GM12878 (cell line): ENCODE measurements around the gene VSX1. TPM values are rescaled to one million over a fixed set of nuclear protein-coding genes. Genes with fewer than 3 reads are reported as not detected.

Experiments
- ATAC-seq: fragments of 200-7000 bp; cut with Tn5 transposase; 3 replicates; pipeline ENCODE4 v1.9.1; 2020; ENCODE audit warnings: mild to moderate bottlenecking, moderate library complexity
- BruUV-seq: library from RNA; stranded (reverse); fragments of 400-500 nt; replicated peaks from 2 replicates; lab custom pipeline; 2021; lab: Mats Ljungman, UMichigan
- CTCF ChIA-PET: fragments of 300-600 bp; sonication (Branson Sonifier 250); formaldehyde crosslinking; extraction: SDS; loops from one replicate; lab custom pipeline; 2021; ENCODE audit warnings: inconsistent platforms; lab: Yijun Ruan, JAX
- POLR2A ChIA-PET: fragments of 350-600 bp; formaldehyde crosslinking; extraction: SDS; loops from one replicate; lab custom pipeline; 2021; ENCODE audit warnings: inconsistent platforms; lab: Charles Lee
- RAD21 ChIA-PET: fragments of 300-600 bp; sonication (Branson Sonifier 250); formaldehyde crosslinking; loops from one replicate; lab custom pipeline; 2023; ENCODE audit warnings: antibody characterized with exemption; ENCODE audit not compliant: unreplicated experiment; lab: Charles Lee
- SMC1A ChIA-PET: fragments of 300-600 bp; sonication (Branson Sonifier 250); formaldehyde crosslinking; loops from one replicate; lab custom pipeline; 2023; ENCODE audit not compliant: unreplicated experiment, uncharacterized antibody; lab: Charles Lee
- DNase-seq: peaks from one replicate; pipeline ENCODE4 v3.0.0-alpha.2; 2011; ENCODE audit warnings: low read depth, low spot score
- FAIRE-seq: peaks from 3 replicates; lab custom pipeline; 2011; peaks lifted over from hg19 to GRCh38; lab: Jason Lieb, UNC
- H2AFZ ChIP-seq: 2 replicates; pipeline ENCODE4 v1.6.0; 2011; ENCODE audit warnings: low read depth, low read length, control low read depth; ENCODE audit not compliant: control insufficient read depth
- H3K27ac ChIP-seq: 2 replicates; pipeline ENCODE4 v1.5.1; 2011; ENCODE audit warnings: control low read depth; ENCODE audit not compliant: control insufficient read depth, insufficient read depth
- H3K27me3 ChIP-seq, 2 experiments: replicated peaks in 1 of 2; 2 replicates each; pipeline versions ENCODE4 v1.6.0 to v1.6.1; 2011; ENCODE audit warnings: low read length in 1 of 2; ENCODE audit not compliant: control insufficient read depth in 2 of 2, insufficient read depth in 2 of 2
- H3K36me3 ChIP-seq, 2 experiments: 2 replicates each; pipeline ENCODE4 v1.5.1; 2011; ENCODE audit warnings: low read length in 1 of 2; ENCODE audit not compliant: control insufficient read depth in 2 of 2, insufficient read depth in 2 of 2
- H3K4me1 ChIP-seq: 2 replicates; pipeline ENCODE4 v1.6.1; 2011; ENCODE audit warnings: mild to moderate bottlenecking, low read length, moderate library complexity, mixed read lengths; ENCODE audit not compliant: control insufficient read depth, insufficient read depth
- H3K4me2 ChIP-seq: 2 replicates; pipeline ENCODE4 v1.6.0; 2011; ENCODE audit warnings: control low read depth; ENCODE audit not compliant: control insufficient read depth, insufficient read depth
- H3K4me3 ChIP-seq: fragments of 200-600 bp; sonication (generic); 2 replicates; pipeline ENCODE4 v1.5.1; 2016
- H3K79me2 ChIP-seq: 2 replicates; pipeline ENCODE4 v1.6.0; 2011; ENCODE audit warnings: low read length; ENCODE audit not compliant: control insufficient read depth, insufficient read depth
- H3K9ac ChIP-seq: 2 replicates; pipeline ENCODE4 v1.8.0; 2011; ENCODE audit warnings: low read length, control low read depth, mixed read lengths; ENCODE audit not compliant: control insufficient read depth, insufficient read depth
- H3K9me3 ChIP-seq: replicated peaks from 3 replicates; pipeline ENCODE4 v1.5.1; 2011; ENCODE audit warnings: mild to moderate bottlenecking, low read length; ENCODE audit not compliant: control insufficient read depth, insufficient read depth
- H4K20me1 ChIP-seq: 2 replicates; pipeline ENCODE4 v1.6.0; 2011; ENCODE audit not compliant: control insufficient read depth, insufficient read depth
- NFIC ChIP-seq: IDR thresholded peaks from 2 replicates; pipeline ENCODE4 v1.6.1; 2012; ENCODE audit warnings: low read depth, mild to moderate bottlenecking, inconsistent platforms, low read length, moderate library complexity
- PRDM15 ChIP-seq: fragments of 450-650 bp; formaldehyde crosslinking; IDR thresholded peaks from 2 replicates; pipeline ENCODE4 v1.4.0; 2020; ENCODE audit warnings: mild to moderate bottlenecking, moderate library complexity
- SKIL ChIP-seq: fragments of 450-650 bp; IDR thresholded peaks from 2 replicates; pipeline ENCODE4 v1.6.1; 2017; ENCODE audit warnings: mild to moderate bottlenecking, low read depth, inconsistent platforms; ENCODE audit not compliant: poor library complexity, severe bottlenecking
- TCF12 ChIP-seq: IDR thresholded peaks from 2 replicates; pipeline ENCODE4 v1.6.1; 2011; ENCODE audit warnings: low read depth, mild to moderate bottlenecking, low read length
- YY1 ChIP-seq: IDR thresholded peaks from 2 replicates; pipeline ENCODE4 v1.6.1; 2011; ENCODE audit warnings: low read depth, mild to moderate bottlenecking, low read length
- WGBS: methylation state at CpG from one replicate; pipeline ENCODE4 v1.1.6; 2016; ENCODE audit warnings: low lambda C conversion rate; ENCODE audit not compliant: insufficient replicate concordance, insufficient coverage; ENCODE audit errors: missing lambda C conversion rate; 5-methylcytosine and 5-hydroxymethylcytosine counted together
- in situ Hi-C: fragments of 300-500 bp; cut with MboI; formaldehyde crosslinking; loops from 9 replicates; pipeline ENCODE4 v1.14.3; 2018; ENCODE audit warnings: mixed read lengths
- intact Hi-C: fragments of 100-400 bp; cut with micrococcal nuclease; formaldehyde crosslinking; loops from one replicate; pipeline ENCODE4 v1.14.2; 2022; ENCODE audit not compliant: unreplicated experiment
- polyA plus RNA-seq, 11 experiments: library from polyadenylated mRNA; depleted of rRNA in 4 of 11; unstranded in 6 of 11; stranded (reverse) in 5 of 11; fragments of >200 nt; fragmentation: Nextera tagmentation in 4 of 11; fragmentation: Illumina TruSeq in 1 of 11; extraction: Ambion mirVana in 4 of 11; extraction: Trizol in 1 of 11; gene quantifications; 1 replicate in 1 of 11; 2 replicates in 10 of 11; pipeline versions ENCODE4 v1.2.1 to v1.2.3, GENCODE V29; 2011 to 2016; ENCODE audit warnings: inconsistent platforms in 2 of 11, missing spikeins in 2 of 11, low read depth in 1 of 11
- total RNA-seq, 4 experiments: library from RNA; depleted of rRNA in 3 of 4; stranded (reverse); fragments of >200 nt in 3 of 4; fragmentation: Illumina TruSeq in 1 of 4; extraction: Trizol in 1 of 4; gene quantifications; 2 replicates each; pipeline versions ENCODE4 v1.2.1 to v1.2.3, GENCODE V29; 2013 to 2021

VSX1 gene
- total and polyA plus RNA-seq, 10 of the 15 experiments (the other 5 are each of a cell fraction or from before 2014, with no cell fraction given) = 0.05 TPM; not detected in 9

- H3K4me2 ChIP-seq = no peak overlapping the region
- TF ChIP-seq SKIL (no peak), TCF12 (no peak), YY1 (no peak), NFIC (no peak), PRDM15 (CRISPR knock-in tag) (no peak)
- H3K4me3 ChIP-seq = no peak overlapping the region
- no peaks in the 10 kb centered on the region for H4K20me1 ChIP-seq
- H3K79me2 ChIP-seq = no peaks in the 10 kb centered on the region
- no peak for ATAC-seq
- H3K27me3 ChIP-seq = peaks cover 0 to 2% of the 10 kb centered on the region in 2 experiments; a peak in 1 of 4 replicates
- ChIA-PET RAD21 (interaction anchor here (1.1 to 1.5 kb wide), 2 partner anchors 71 to 76 kb away, joined by 3 read pairs; no protein-coding TSS in a partner anchor), POLR2A (no interaction called here), SMC1A (no interaction called here), CTCF (no interaction called here)
- no TSS peak for BruUV-seq
- in situ Hi-C loops (loop anchor here (25.0 kb wide), 1 partner anchor 1709 kb away; the partner anchor contains the start of genes GZF1 and NXT1), intact Hi-C loops (no loop called here)
- no peaks in the 10 kb centered on the region for H3K4me1 ChIP-seq
- H2AFZ ChIP-seq = no peak overlapping the region
- no peak overlapping the region for H3K9ac ChIP-seq
- no peak for FAIRE-seq
- no peaks in the 10 kb centered on the region for H3K36me3 ChIP-seq
- DNase-seq = no peak
- H3K27ac ChIP-seq = no peak overlapping the region
- H3K9me3 ChIP-seq = no peaks in the 10 kb centered on the region
- 16% methylated on average over 5 of the region's 5 CpGs for whole genome bisulfite sequencing
Observed at GRCh38 chr20:25070821-25071473, 11.0 kb downstream of the VSX1 start.
